Measurements from ENCODE around the gene PNISR.

PNISR gene

DNA sequence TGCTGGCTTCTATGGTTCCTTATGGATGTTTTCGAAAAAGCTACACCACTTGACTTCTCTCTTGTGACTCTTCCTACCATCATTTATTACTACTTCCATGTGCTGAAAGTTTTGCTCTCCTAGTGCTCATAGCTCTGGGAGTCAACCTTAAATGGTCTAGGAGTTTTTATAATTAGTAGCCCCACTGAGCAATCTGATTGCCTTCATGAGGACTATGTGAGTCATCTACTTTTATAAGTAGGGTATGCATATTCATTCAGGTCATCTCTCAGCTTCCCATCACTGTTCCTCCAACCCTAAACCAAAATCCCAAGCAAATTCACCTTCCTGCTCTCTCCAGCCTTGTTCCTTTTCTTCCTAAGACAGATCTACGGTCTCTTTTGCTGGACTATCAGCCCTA is 58.3 kb downstream of the PNISR start:
- H3K4me1 Mint-ChIP-seq (ENCODE audit: low read depth): no peaks in the 10 kb centered on the region
- H3K4me3 Mint-ChIP-seq: no peak overlapping the region

GRCh38 chr6:99364026-99364425 is 61.1 kb downstream of the PNISR start:
- H3K27ac Mint-ChIP-seq: no peak overlapping the region
- H3K27me3 Mint-ChIP-seq: peaks cover 1% of the 10 kb centered on the region
- H3K9me3 Mint-ChIP-seq (ENCODE audit: low read depth): no peaks in the 10 kb centered on the region
- H3K36me3 Mint-ChIP-seq: no peaks in the 10 kb centered on the region
- no peaks in the 10 kb centered on the region for H3K4me1 Mint-ChIP-seq (ENCODE audit: low read depth)
- H3K4me3 Mint-ChIP-seq: no peak overlapping the region

More for the DNA sequence above, 58.3 kb downstream of the PNISR start:
- Mint-ChIP-seq H3K9me3 (ENCODE audit: low read depth) (no peaks in the 10 kb centered on the region), H3K27me3 (no peaks in the 10 kb centered on the region), H3K36me3 (peaks cover 4% of the 10 kb centered on the region), H3K27ac (no peak overlapping the region)

- Mint-ChIP-seq H3K36me3 (no peaks in the 10 kb centered on the region), H3K4me3 (no peak overlapping the region), H3K9me3 (ENCODE audit: low read depth) (no peaks in the 10 kb centered on the region), H3K27me3 (peaks cover 1% of the 10 kb centered on the region), H3K27ac (no peak overlapping the region), H3K4me1 (ENCODE audit: low read depth) (no peaks in the 10 kb centered on the region)
These were observed 62.3 kb downstream of the PNISR start for GRCh38 chr6:99362678-99363268.

- Mint-ChIP-seq H3K27me3 (peaks cover 15% of the 10 kb centered on the region), H3K36me3 (no peaks in the 10 kb centered on the region), H3K27ac (no peak overlapping the region)
These were observed 65.3 kb downstream of the PNISR start for GRCh38 chr6:99359800-99360199.

GRCh38 chr6:99356641-99357040 is 68.5 kb downstream of the PNISR start:
- Mint-ChIP-seq H3K4me1 (ENCODE audit: low read depth) (no peaks in the 10 kb centered on the region), H3K4me3 (no peak overlapping the region), H3K9me3 (ENCODE audit: low read depth) (no peaks in the 10 kb centered on the region), H3K27me3 (peaks cover 26% of the 10 kb centered on the region), H3K36me3 (no peaks in the 10 kb centered on the region), H3K27ac (no peak overlapping the region)

More at GRCh38 chr6:99359800-99360199, 65.3 kb downstream of the PNISR start:
- H3K9me3 Mint-ChIP-seq (ENCODE audit: low read depth): no peaks in the 10 kb centered on the region
- H3K4me3 Mint-ChIP-seq: no peak overlapping the region
- H3K4me1 Mint-ChIP-seq (ENCODE audit: low read depth): no peaks in the 10 kb centered on the region

DNA sequence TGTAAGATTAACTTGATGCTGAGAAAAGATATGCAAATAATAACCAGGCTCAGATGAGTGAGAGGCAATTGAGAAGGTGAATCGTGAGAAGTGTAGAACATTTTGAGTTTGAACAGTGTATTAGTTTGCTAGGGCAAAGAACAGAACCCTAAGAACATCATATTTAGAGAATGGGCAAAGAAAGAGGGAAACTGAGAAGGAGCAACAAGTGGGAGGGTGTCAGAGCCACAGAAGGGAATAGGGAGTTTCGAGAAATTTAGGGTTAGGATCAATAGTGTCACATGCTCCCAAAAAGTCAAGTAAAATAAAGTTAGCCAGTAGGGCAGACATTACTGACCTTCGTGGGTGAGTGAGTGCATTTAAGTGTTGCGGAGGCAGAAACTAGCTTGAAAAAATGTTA is 70.1 kb downstream of the PNISR start:
- Mint-ChIP-seq H3K27ac (no peak overlapping the region), H3K36me3 (no peaks in the 10 kb centered on the region), H3K4me1 (ENCODE audit: low read depth) (peaks cover 3% of the 10 kb centered on the region), H3K9me3 (ENCODE audit: low read depth) (no peaks in the 10 kb centered on the region), H3K4me3 (no peak overlapping the region), H3K27me3 (peaks cover 36% of the 10 kb centered on the region)

GRCh38 chr6:99353126-99353525 is 72.0 kb downstream of the PNISR start:
- H3K27ac Mint-ChIP-seq: no peak overlapping the region
- no peak overlapping the region for H3K4me3 Mint-ChIP-seq

DNA sequence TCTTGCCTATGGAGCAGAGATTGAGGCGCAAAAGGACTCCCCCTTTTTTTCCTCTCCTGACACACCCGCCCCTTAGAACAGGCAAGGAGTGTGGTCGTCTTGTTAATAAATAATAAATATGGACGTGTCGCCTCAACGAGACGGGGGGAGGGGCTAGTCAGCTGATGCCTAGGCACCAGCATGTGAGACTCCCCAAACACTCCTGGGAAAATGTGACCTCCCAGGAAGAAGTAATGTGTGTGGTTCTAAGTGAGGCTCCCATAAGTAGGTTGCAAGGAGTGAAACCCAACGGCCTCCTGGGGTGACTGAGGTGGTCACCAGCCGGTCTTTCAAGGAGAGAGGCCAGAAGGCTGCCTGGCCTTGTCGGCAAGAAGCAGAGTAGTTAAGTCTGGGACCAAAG is 74.5 kb downstream of the PNISR start:
- H3K27ac Mint-ChIP-seq: no peak overlapping the region
- H3K27me3 Mint-ChIP-seq: peaks cover 45% of the 10 kb centered on the region
- no peaks in the 10 kb centered on the region for H3K36me3 Mint-ChIP-seq
- peaks cover 3% of the 10 kb centered on the region for H3K4me1 Mint-ChIP-seq (ENCODE audit: low read depth)
- H3K4me3 Mint-ChIP-seq: no peak overlapping the region
- H3K9me3 Mint-ChIP-seq (ENCODE audit: low read depth): no peaks in the 10 kb centered on the region

More at GRCh38 chr6:99353126-99353525, 72.0 kb downstream of the PNISR start:
- Mint-ChIP-seq H3K4me1 (ENCODE audit: low read depth) (peaks cover 3% of the 10 kb centered on the region), H3K9me3 (ENCODE audit: low read depth) (no peaks in the 10 kb centered on the region), H3K27me3 (peaks cover 40% of the 10 kb centered on the region), H3K36me3 (no peaks in the 10 kb centered on the region)

DNA sequence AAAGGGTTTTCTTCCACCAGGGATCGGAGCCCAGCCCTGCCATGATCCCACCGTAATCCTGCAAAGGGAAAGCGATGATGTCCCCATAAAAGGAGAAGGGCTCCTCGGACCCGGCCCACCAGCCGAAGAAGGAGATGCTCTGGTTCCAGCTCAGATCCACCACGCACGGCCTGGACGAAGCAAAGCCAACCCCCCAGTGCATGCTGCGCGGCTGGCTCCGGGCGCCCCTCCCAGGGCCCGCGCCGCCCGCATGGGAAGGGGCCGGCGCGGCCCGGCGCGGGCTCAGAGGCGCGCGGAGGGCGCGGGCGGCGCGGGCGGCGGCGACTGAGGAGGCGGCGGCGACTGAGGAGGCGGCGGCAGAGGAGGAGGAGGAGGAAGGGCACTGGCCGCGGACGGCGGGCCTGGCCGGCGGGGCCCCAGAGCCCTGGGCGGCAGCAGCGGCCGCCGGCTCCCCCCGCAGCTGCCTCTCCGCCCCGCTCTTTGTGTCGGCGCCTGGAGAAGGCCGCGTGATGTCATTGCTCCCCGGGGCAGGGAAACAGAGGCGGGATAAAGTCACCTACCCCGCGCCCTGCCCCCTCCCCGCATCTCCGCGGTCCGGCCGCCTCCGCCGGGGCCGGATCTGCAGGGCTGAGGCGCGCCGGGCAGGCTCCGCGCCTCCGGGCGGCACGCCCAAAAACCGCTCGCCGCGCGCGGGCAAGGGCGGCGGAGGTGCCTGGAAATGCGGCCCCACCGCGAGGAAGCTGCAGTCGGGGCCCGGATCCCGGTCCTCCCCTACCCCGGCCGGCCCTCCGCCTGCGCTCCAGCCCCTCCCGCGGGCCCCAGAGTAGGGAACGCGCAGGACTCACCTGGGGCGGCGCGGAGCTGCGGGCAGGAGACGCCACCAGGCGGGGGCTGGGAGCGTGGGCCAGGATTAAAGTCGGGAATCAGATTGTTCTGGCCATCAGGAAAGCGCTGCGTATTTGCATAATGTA is 75.7 kb downstream of the PNISR start, which contains the start of gene FAXC:
Gene FAXC (minus strand): TSS at position 504 of the 971 bp plus-strand sequence. CDS start 302 bp downstream, at position 202.
- H3K9me3 Mint-ChIP-seq (ENCODE audit: low read depth): no peaks in the 10 kb centered on the region
- peak within 1 kb of the TSS; percentile 65 for H3K4me3 Mint-ChIP-seq
- H3K4me1 Mint-ChIP-seq (ENCODE audit: low read depth): peaks cover 3% of the 10 kb centered on the region
- peaks cover 38% of the 10 kb centered on the region for H3K27me3 Mint-ChIP-seq
- H3K36me3 Mint-ChIP-seq: no peaks in the 10 kb centered on the region
- H3K27ac Mint-ChIP-seq: no peak within 1 kb of the TSS

- Mint-ChIP-seq H3K36me3 (no peaks in the 10 kb centered on the region), H3K27me3 (peaks cover 40% of the 10 kb centered on the region), H3K4me3 (peak overlapping the region; percentile 51), H3K27ac (no peak overlapping the region), H3K4me1 (ENCODE audit: low read depth) (peaks cover 5% of the 10 kb centered on the region), H3K9me3 (ENCODE audit: low read depth) (no peaks in the 10 kb centered on the region)
These were observed 76.6 kb downstream of the PNISR start for GRCh38 chr6:99348288-99349170.
